ENCODE results near the gene RIPK3.
A peak's percentile ranks its signal among the peaks of the same experiment; 100 is the strongest.

RIPK3 gene

DNA sequence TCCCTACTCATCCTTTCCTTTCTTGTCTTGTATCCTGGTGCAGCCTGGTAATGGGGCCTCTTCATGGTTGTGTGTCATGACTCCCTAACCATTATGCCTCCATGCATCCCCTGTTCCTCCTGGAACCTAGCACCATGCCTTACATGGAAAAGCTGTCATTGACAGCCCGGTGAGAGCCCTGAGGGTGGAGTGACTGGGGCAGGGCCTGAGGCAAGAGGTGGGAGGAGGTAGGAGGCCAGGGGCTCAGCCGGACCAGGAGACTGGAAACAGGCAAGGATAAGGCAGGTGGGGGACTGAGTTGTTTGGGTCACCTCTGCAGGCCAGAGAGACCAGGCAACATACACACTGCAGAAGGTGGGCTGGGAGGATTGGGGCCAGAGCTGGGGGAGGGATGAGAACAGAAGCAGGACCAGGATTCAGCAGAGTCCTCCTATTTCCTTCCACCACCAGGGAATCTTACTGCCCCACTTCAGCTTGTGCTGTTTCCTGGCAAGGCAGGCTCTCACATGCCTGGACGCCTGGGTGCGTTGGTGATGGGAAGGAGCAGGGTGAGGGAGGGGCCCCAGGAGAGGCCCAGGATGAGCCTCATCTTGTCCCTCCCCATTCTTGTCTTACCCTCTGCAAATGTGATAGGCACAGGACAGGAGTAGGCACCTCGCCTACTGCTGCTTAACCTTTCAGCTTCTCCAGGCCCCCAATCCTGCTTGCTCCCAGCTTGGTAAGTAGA, 30.1 kb downstream of the RIPK3 start, which contains the start of gene LTB4R2:
LTB4R2 (plus strand) TSS at position 603 of the 727 bp plus-strand sequence. CDS start 525 bp downstream, outside the sequence.
- H3K4me3 ChIP-seq (ENCODE audit: low read length), result no peak within 1 kb of the TSS
- TF ChIP-seq, protein P1, sequence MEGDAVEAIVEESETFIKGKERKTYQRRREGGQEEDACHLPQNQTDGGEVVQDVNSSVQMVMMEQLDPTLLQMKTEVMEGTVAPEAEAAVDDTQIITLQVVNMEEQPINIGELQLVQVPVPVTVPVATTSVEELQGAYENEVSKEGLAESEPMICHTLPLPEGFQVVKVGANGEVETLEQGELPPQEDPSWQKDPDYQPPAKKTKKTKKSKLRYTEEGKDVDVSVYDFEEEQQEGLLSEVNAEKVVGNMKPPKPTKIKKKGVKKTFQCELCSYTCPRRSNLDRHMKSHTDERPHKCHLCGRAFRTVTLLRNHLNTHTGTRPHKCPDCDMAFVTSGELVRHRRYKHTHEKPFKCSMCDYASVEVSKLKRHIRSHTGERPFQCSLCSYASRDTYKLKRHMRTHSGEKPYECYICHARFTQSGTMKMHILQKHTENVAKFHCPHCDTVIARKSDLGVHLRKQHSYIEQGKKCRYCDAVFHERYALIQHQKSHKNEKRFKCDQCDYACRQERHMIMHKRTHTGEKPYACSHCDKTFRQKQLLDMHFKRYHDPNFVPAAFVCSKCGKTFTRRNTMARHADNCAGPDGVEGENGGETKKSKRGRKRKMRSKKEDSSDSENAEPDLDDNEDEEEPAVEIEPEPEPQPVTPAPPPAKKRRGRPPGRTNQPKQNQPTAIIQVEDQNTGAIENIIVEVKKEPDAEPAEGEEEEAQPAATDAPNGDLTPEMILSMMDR (conservative IDR thresholded peaks at IDR 0.05; ENCODE audit: low read depth, low read length), result no peak
- DNase-seq (ENCODE audit: low read depth), result no peak

- TF ChIP-seq, protein P1 (conservative IDR thresholded peaks at IDR 0.05; ENCODE audit: low read depth, low read length), result no peak
- H3K4me3 ChIP-seq (ENCODE audit: low read length), result no peak overlapping the region
- no peak for DNase-seq (ENCODE audit: low read depth)
Observed at GRCh38 chr14:24308342-24309124, 31.3 kb downstream of the RIPK3 start.

DNA sequence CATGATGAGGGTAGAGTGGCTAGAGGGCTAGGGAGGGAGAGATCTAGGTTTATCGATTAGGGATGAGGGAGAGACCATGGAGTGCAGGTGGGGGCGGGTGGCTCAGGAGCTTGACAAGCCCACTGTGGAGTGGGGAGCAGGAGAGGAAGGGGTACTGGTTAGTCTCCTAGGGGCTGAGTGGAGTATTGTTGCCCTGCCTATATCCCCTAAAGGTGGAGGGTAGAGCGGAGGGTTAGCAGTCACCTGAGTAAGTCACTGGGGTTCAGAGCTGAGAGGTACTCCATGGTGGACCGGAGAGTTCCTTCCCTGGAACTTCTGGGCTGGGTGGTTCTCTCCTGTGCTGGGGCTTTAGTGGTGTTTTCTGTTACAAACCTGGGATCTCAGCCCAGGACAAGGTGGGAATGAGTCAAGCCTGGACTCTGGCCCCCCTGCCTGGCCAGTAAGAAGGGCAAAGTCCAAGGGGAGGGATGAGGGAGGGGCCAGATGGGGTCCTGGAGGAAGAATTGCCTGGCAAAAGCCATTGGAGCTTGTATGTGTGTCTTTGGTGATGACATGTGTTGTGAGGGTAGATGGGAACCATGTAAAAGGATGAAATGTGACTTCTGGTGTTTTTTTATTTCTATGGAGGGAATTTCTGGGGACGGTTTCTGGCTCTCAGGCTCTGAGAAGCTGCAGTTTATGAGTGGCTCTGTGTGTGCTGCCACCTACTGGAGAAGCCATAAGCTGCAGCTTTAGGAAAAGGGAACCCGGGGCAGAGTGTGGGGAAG, 32.0 kb downstream of the RIPK3 start, which contains the start of gene CIDEB:
CIDEB (minus strand) TSS at position 403 of the 767 bp plus-strand sequence; CDS start at position 284, 119 bp downstream.
- H3K4me3 ChIP-seq (ENCODE audit: low read length), result no peak within 1 kb of the TSS
- TF ChIP-seq, protein P1 (conservative IDR thresholded peaks at IDR 0.05; ENCODE audit: low read depth, low read length), result peak; percentile 98
- DNase-seq (ENCODE audit: low read depth), result no peak

DNA sequence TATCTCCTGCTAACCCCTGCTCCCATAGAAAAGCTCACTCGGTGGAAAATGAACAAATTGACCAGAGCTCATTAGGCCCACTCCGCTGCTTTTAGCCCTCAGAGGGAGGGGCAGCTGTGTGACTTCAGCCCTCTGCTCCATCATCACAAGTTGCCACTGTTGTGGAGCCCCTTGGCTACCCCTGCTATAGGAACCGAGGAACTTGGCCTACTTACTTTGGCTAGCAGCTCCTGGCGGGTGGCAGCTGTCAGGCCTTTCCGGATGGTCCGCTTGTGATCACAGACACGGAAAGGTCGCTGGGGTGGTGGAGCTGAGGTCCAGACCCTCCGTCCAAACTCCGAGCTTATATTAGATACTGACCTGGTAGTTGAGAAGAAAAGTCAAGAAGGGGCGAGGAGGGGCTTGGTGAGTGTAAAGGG, 32.6 kb downstream of the RIPK3 start:
- H3K4me3 ChIP-seq (ENCODE audit: low read length), result no peak overlapping the region
- DNase-seq (ENCODE audit: low read depth), result no peak
- TF ChIP-seq, protein P1 (conservative IDR thresholded peaks at IDR 0.05; ENCODE audit: low read depth, low read length), result no peak

- DNase-seq (ENCODE audit: low read depth), result no peak
- TF ChIP-seq, protein P1 (conservative IDR thresholded peaks at IDR 0.05; ENCODE audit: low read depth, low read length), result no peak
- no peak overlapping the region for H3K4me3 ChIP-seq (ENCODE audit: low read length)
Observed at GRCh38 chr14:24304019-24304387, 35.8 kb downstream of the RIPK3 start.

- DNase-seq (ENCODE audit: low read depth), result no peak
- TF ChIP-seq, protein P1 (conservative IDR thresholded peaks at IDR 0.05; ENCODE audit: low read depth, low read length), result no peak
- H3K4me3 ChIP-seq (ENCODE audit: low read length), result peak overlapping the region; percentile 95
Observed at GRCh38 chr14:24300326-24300980, 39.3 kb downstream of the RIPK3 start.
